ENCODE measurements around the gene KRTAP9-3. TPM values are rescaled to one million over a fixed set of nuclear protein-coding genes. Genes with fewer than 3 reads are reported as not detected.
"Not testable (repeated sequence)": the region's sequence is repeated elsewhere in the genome, so short reads cannot be mapped to it uniquely, and the experiment has no call there.

KRTAP9-3 gene
- total RNA-seq, 1 donor from 2014 or later: not detected

DNA sequence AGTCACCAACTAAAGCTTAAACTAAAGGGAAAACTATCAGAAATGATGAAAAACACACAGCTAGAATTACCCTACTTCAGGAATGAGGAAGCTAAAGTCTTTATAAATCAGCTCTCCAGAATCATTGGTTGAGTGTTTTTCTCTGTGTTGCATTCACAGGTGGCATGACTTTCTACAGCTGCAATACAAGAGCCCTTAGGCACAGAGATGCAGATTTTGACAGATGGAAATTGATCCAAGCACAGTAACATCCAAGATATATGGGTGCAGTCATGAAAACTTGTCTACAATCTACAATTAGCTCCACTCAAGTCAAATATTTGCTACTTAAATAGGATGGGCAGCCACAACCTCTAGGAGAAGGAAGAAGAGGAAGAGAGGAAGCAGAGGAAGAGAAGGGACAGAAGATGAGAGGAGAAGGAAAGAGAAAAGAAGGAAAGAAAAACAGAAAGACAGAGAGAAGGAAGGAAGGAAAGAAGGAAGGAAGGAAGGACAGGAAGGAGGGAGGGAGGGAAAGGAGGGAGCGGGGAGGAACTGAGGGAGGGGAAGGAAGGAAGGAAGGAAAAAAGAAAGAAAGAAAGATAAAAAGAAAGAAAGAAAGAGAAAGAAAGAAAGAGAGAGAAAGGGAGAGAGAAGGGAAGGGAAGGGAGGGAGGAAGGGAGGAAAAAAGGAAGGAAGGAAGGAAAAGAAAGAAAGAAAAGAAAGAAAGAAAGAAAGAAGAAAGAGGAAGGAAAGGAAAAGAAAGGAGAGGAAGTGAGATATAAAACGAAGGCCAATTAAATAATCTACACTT is 14.9 kb downstream of the KRTAP9-3 start:
- intact Hi-C loops (cut with DNase I); DNase-seq (ENCODE audit: missing footprints); ATAC-seq: not testable (repeated sequence)

- not testable (repeated sequence) for ATAC-seq
Measured at GRCh38 chr17:41249637-41250240, 17.5 kb downstream of the KRTAP9-3 start, which contains the start of gene KRTAP9-4. TSS of gene KRTAP9-4 (plus strand) at chr17:41249687. CDS start at chr17:41249721, 34 bp downstream.

DNA sequence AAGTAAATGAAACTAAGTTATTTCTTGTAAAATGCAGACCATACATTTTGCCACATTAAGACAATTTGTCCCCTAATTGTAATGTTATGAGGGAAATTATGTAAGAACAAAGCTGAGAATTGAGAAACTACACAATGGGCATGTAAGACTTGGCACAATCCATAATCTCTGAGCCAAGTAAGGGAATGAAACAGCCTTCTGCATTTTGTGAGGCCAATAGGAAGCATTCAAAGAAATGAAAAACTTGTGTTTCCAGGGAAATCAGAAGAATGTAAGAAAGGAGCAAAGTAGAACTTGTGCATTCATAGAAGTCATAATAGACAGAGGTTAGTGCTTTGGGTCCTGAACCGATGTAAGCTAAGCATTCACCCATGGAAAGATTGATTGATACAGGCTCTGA is 19.0 kb downstream of the KRTAP9-3 start:
- DNase-seq (ENCODE audit: missing footprints) (no peak), ATAC-seq (no peak)
- intact Hi-C loops (cut with DNase I): no loop called here

More at GRCh38 chr17:41249637-41250240, 17.5 kb downstream of the KRTAP9-3 start, which contains the start of gene KRTAP9-4:
- intact Hi-C loops (cut with DNase I); DNase-seq (ENCODE audit: missing footprints): not testable (repeated sequence)

GRCh38 chr17:41254861-41255260 is 22.6 kb downstream of the KRTAP9-3 start:
- intact Hi-C loops (cut with DNase I): no loop called here
- ATAC-seq (no peak), DNase-seq (ENCODE audit: missing footprints) (no peak)

DNA sequence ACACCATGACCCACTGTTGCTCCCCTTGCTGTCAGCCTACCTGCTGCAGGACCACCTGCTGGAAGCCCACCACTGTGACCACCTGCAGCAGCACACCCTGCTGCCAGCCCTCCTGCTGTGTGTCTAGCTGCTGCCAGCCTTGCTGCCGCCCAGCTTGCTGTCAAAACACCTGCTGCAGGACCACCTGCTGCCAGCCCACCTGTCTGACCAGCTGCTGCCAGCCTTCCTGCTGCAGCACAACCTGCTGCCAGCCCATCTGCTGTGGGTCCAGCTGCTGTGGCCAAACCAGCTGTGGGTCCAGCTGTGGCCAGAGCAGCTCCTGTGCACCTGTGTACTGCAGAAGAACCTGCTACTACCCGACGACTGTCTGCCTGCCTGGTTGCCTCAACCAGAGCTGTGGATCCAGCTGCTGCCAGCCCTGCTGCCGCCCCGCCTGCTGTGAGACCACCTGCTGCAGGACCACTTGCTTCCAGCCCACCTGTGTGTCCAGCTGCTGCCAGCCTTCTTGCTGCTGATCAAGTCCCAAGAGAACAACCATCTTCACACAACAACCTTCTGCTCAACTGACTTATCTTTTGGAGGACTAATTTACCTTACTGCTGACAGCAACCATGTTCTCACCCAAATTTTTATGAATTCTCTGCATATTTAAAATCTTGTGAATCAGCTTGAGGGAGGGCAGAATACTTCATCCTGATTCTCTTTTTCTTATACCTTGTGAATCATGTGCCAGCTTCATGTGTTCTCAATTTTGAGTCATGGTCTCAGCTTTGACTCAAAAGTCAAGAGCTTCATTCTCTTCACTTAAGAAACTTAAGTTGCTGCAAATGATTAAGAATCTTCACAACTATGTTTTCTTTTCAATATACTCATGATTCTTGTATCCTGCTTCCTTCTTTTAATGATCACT is 23.4 kb downstream of the KRTAP9-3 start, which contains the start of gene KRTAP9-9:
Gene KRTAP9-9, plus strand, starts transcription at position 4 of the 910 bp plus-strand sequence.
- ATAC-seq; intact Hi-C loops (cut with DNase I): not testable (repeated sequence)
- peak; percentile 60 for DNase-seq (ENCODE audit: missing footprints)

DNA sequence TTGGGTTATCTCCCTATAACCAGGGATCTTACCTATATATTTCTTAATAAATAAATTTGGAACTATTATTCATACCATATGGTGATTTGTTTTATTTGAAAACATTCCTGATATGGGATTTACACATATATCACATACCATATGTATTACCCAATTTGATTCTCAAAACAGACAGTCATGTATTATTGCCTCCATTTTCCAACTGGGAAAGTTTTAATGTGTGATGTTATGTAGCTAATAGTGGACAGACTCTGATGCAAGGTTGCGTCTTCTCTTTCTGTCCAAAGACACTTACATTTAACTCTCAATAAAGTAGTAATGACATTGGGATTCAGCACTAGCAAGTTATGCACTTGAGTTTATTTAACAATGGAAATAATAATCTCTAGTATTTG is 24.0 kb downstream of the KRTAP9-3 start:
- intact Hi-C loops (cut with DNase I): no loop called here
- no peak for DNase-seq (ENCODE audit: missing footprints)
- no peak for ATAC-seq

DNA sequence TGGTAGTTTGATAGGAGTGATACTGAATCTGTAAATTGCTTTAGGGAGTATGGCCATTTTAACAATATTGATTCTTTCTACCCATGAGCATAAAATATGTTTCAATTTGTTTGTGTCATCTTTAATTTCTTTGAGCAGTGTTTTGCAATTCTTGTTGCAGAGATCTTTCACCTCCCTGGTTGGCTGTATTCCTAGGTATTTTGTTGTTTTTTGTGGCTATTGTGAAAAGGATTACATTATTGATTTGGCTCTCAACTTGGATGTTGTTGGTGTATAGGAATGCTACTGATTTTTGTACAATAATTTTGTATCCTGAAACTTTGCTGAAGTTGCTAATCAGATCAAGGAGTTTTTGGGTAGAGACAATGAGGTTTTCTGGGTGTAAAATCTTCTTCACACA is 26.2 kb downstream of the KRTAP9-3 start:
- no peak for DNase-seq (ENCODE audit: missing footprints)
- intact Hi-C loops (cut with DNase I): no loop called here
- no peak for ATAC-seq

DNA sequence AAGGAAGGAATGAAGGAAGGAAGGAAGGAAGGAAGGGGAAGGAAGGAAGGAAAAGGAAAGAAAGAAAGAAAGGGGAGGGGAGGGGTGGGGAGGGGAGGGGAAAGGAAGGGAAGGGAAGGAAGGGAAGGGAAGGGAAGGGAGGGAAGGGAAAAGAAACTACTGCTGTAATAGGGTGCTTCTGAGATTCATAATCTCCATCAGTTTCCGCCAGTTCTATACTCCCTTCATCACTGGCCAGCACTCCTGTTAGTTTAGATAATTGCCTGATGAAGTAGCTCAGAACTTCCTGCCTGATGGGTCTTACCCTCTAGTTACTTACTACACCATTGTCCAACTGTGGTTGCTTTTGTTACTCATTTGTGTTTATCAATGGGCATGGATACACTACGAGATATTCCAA is 31.0 kb downstream of the KRTAP9-3 start:
- DNase-seq (ENCODE audit: missing footprints) (no peak), ATAC-seq (no peak)
- intact Hi-C loops (cut with DNase I): no loop called here

DNA sequence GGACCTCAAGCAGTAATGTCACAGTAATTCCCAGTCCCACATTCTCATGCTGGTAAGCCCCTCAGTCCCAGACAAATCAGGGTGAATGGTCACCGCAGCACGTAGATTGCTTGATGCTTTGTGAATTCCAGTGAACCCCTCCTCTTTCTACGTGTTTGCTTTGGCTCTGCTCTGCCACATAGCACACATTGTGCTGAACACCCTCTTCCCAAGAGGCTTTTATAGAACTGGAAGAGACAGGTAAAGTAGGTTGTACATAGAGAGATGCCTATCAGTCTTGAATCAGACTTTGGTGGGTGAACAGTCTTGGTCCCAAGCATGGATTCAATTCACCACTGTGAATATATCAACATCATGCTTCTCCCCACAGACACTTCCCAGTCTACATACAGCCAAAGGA is 32.4 kb downstream of the KRTAP9-3 start:
- ATAC-seq (no peak), DNase-seq (ENCODE audit: missing footprints) (no peak)
- intact Hi-C loops (cut with DNase I): no loop called here

DNA sequence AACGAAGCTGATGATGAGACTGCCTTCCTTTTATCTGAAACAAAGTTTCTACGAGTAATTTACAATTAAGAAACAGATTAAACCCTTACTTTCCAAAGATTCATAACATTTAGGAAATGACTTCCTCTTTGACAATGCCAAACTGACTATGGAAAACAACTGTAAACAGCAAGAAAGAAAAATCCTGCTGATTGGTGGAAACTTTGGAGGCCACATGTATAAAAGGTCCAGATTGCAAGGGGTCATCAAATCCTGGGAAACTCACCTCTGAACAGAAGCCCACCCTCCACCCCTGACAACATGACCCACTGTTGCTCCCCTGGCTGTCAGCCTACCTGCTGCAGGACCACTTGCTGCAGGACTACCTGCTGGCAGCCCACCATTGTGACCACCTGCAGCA is 32.8 kb downstream of the KRTAP9-3 start, which contains the start of gene KRTAP9-6:
Gene KRTAP9-6, plus strand, starts transcription at position 301 of the 400 bp plus-strand sequence. Its CDS starts 0 bp downstream, at position 301.
- ATAC-seq (no peak), DNase-seq (ENCODE audit: missing footprints) (no peak)
- intact Hi-C loops (cut with DNase I): no loop called here

GRCh38 chr17:41267711-41268110 is 35.5 kb downstream of the KRTAP9-3 start:
- intact Hi-C loops (cut with DNase I): no loop called here
- DNase-seq (ENCODE audit: missing footprints): no peak
- no peak for ATAC-seq

GRCh38 chr17:41271323-41271722 is 39.1 kb downstream of the KRTAP9-3 start:
- DNase-seq (ENCODE audit: missing footprints); intact Hi-C loops (cut with DNase I); ATAC-seq: not testable (repeated sequence)

DNA sequence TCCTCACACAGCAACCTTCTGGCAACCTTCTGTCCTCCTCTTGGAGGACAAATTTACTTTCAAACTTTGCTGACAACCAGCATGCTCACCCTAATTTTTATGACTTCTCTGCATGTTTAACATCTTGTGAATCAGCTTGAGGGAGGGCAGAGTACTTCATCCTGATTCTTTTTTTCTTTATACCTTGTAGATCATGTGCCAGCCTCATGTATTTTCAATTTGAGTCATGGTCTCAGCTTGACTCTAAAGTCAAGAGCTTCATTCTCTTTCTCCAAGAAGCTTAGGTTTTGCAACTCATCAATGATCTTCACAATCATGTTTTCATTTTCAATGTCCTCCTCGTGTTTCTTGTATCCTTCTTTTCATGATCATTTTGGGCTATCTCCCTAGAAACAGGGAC is 39.6 kb downstream of the KRTAP9-3 start:
- intact Hi-C loops (cut with DNase I): no loop called here
- ATAC-seq: no peak
- no peak for DNase-seq (ENCODE audit: missing footprints)

- DNase-seq (ENCODE audit: missing footprints); ATAC-seq; intact Hi-C loops (cut with DNase I): not testable (repeated sequence)
Measured at GRCh38 chr17:41275648-41276190, 43.5 kb downstream of the KRTAP9-3 start, which contains the start of gene KRTAP9-7. TSS of gene KRTAP9-7 (plus strand) at chr17:41275698. CDS start at chr17:41275698, 0 bp downstream.

DNA sequence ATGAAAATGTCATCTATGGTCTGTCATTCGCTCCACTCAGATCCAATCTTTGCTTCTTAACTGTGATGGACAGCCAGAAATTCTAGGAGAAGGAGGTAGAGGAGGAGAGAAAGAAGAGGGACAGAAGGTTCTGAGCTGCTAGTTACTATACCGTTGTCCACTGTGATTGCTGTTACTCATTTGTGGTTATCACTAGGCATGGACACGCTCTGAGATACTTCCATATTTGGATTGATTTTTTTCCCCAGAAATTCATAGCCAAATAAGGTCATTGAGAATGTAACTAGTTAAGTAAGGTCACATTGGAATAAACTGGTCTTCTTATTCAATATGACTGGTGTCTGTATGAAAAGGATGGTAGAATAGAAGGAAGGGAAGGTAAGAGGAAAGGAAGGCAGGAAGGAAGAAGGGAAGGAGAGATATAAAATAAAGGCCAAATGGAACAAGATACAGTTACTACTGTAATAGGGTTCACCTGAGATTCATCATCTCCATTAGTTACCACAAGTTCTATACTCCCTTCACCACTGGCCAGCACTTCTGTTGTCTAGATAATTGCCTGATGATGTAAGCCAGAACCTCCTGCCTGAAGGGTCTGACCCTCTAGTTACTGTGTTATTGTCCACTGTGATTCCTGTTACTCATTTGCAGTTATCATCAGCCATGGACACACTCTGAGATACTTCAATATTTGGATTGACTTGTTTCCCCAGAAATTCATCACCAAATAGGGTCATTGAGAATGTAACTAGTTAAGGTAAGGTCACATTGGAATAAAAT is 46.1 kb downstream of the KRTAP9-3 start:
- intact Hi-C loops (cut with DNase I): no loop called here
- DNase-seq (ENCODE audit: missing footprints) (no peak), ATAC-seq (no peak)

Data from Right ventricle myocardium inferior (tissue), 1 donor.